Measurements from ENCODE around the gene RBMY1A1.
"Not testable (repeated sequence)": the region's sequence is repeated elsewhere in the genome, so short reads cannot be mapped to it uniquely, and the experiment has no call there.

Gene RBMY1A1

DNA sequence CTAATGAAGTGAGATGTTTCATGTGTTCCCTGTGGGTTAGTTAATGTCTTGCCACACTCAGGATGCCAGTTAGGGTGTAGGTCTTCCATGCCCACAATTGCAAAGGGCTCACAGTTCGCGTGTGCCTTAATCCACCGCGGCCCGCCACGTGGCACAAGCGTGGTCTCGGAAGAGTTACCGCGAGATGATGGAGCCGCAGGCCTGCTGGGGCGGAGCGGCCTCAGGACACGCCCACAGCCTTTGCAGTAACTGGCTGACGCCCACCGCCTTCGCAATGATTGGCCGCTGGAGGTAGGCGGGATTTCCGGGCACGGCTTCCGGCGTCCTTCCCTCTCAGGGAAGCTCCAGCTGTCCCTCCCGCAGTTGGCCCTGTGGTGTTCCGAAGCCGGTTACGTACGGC is at the start of gene RBMY1A1:
TSS of gene RBMY1A1 (plus strand) at position 301 of the 400 bp plus-strand sequence. CDS start 2,013 bp downstream, outside the sequence.
- H3K4me3 ChIP-seq (ENCODE audit: low read length); H3K36me3 ChIP-seq (ENCODE audit: insufficient read depth, low read depth, low read length); H3K9ac ChIP-seq (ENCODE audit: low read depth, low read length); H3K4me1 ChIP-seq (ENCODE audit: insufficient read depth, low read length); H3K27ac ChIP-seq (ENCODE audit: low read length); H3K27me3 ChIP-seq (ENCODE audit: insufficient read depth, low read length); H3K9me3 ChIP-seq (ENCODE audit: insufficient read depth, low read depth, low read length): not testable (repeated sequence)

DNA sequence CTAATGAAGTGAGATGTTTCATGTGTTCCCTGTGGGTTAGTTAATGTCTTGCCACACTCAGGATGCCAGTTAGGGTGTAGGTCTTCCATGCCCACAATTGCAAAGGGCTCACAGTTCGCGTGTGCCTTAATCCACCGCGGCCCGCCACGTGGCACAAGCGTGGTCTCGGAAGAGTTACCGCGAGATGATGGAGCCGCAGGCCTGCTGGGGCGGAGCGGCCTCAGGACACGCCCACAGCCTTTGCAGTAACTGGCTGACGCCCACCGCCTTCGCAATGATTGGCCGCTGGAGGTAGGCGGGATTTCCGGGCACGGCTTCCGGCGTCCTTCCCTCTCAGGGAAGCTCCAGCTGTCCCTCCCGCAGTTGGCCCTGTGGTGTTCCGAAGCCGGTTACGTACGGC is 23.6 kb upstream of the RBMY1A1 start, which contains the start of gene RBMY1B:
TSS of gene RBMY1B (plus strand) at position 301 of the 400 bp plus-strand sequence. CDS start 2,013 bp downstream, outside the sequence.
- H3K4me3 ChIP-seq (ENCODE audit: low read length); H3K27ac ChIP-seq (ENCODE audit: low read length); H3K36me3 ChIP-seq (ENCODE audit: insufficient read depth, low read depth, low read length); H3K9me3 ChIP-seq (ENCODE audit: insufficient read depth, low read depth, low read length); H3K9ac ChIP-seq (ENCODE audit: low read depth, low read length); H3K27me3 ChIP-seq (ENCODE audit: insufficient read depth, low read length); H3K4me1 ChIP-seq (ENCODE audit: insufficient read depth, low read length): not testable (repeated sequence)

DNA sequence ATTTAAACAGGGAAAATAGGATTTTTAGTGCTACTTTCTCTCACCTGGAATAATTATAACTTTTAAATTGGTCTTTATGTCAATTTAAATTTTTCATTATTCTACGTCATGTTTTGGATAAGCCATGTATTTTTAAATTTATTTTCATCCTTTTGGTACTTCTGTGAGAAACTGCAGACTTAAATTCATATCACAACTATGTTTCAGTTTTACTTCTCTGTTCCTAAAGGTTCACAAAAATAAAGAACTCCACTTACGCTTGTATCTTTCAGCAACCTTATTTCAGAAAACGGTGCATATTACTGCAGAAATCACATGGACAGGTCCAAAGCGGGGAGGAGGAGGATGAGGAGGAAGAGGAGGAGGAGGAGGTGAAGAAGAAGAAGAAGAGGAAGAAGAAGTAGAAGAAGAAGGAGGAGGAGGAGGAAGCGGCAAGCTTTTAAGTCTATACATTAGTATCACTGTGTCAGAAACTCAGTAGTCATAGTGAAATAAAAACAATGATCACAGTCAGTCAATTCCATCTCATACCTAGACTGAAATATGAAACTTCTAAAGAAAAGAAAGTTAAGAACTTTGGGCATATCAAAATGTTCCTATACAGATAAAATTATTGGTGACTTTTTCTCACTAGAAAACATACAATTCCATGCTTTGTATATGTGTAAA is 24.8 kb downstream of the RBMY1A1 start:
- not testable (repeated sequence) for H3K4me1 ChIP-seq (ENCODE audit: insufficient read depth, low read length); H3K36me3 ChIP-seq (ENCODE audit: insufficient read depth, low read depth, low read length); H3K4me3 ChIP-seq (ENCODE audit: low read length); H3K27me3 ChIP-seq (ENCODE audit: insufficient read depth, low read length); H3K9me3 ChIP-seq (ENCODE audit: insufficient read depth, low read depth, low read length); H3K9ac ChIP-seq (ENCODE audit: low read depth, low read length); H3K27ac ChIP-seq (ENCODE audit: low read length)

DNA sequence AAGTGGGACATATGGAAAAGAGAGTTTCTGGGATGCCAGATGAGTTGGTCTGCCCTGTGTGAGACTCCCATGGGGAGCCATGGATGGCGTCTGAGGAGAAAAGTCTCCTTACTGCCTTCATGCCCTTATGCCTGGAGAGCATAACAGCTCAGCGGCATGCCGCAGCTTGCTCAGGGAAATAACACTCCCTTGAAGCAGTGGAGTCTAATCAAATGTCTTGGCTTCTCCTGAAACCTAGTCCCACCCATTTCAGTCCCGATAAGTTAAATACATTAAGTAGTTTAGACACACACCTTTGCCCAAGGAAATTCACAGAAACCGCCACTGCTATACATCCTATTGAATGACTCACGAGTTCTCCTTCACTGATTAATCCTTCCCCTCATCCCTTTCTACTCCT is 50.8 kb downstream of the RBMY1A1 start:
- Histone ChIP-seq H3K9ac (ENCODE audit: low read depth, low read length) (no peak overlapping the region), H3K27me3 (ENCODE audit: insufficient read depth, low read length) (no peaks in the 10 kb centered on the region), H3K9me3 (ENCODE audit: insufficient read depth, low read depth, low read length) (no peaks in the 10 kb centered on the region), H3K36me3 (ENCODE audit: insufficient read depth, low read depth, low read length) (no peaks in the 10 kb centered on the region), H3K4me1 (ENCODE audit: insufficient read depth, low read length) (no peaks in the 10 kb centered on the region), H3K27ac (ENCODE audit: low read length) (no peak overlapping the region), H3K4me3 (ENCODE audit: low read length) (no peak overlapping the region)

DNA sequence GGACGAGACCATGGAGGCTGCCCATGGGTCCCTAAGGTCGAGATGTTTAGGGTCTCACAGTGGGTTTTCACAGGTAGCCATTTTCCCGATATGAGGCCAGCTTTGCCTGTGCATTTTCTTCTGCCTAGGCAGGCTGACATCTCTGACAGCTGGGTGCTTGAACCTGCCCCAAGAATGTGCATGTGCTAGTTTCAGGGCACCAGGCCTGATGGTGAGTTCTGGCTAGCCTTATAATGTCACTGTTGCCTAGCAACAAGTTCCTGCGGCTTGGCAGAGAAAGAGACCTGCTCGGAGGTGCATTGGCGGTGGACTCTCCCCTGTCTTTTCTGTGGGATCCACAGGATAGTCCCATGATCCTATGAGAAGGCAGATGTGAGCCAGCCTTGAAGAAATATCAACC is 51.8 kb downstream of the RBMY1A1 start:
- H3K36me3 ChIP-seq (ENCODE audit: insufficient read depth, low read depth, low read length); H3K9me3 ChIP-seq (ENCODE audit: insufficient read depth, low read depth, low read length); H3K27ac ChIP-seq (ENCODE audit: low read length); H3K4me3 ChIP-seq (ENCODE audit: low read length); H3K27me3 ChIP-seq (ENCODE audit: insufficient read depth, low read length); H3K9ac ChIP-seq (ENCODE audit: low read depth, low read length); H3K4me1 ChIP-seq (ENCODE audit: insufficient read depth, low read length): not testable (repeated sequence)

DNA sequence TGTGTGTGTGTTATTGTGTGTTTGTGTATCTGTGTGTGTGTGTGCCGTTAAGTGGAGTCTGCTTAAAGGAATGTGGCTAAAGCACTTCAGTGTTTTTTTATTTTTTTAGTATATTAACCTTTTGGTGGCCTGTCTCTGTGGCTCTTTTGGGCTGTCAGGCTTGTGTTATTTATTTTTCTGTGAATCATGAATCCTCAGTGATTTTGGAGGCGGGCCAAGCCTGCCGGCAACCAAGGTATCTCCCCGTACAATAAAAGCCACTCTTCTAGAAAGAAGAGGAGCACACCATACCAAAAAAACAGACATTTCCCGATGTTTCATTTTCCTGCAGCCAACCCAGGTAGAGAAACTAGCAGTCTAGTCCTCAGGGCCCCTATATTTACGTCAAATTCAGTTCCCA is 57.4 kb downstream of the RBMY1A1 start:
- Histone ChIP-seq H3K9me3 (ENCODE audit: insufficient read depth, low read depth, low read length) (no peaks in the 10 kb centered on the region), H3K27ac (ENCODE audit: low read length) (no peak overlapping the region), H3K4me3 (ENCODE audit: low read length) (no peak overlapping the region), H3K27me3 (ENCODE audit: insufficient read depth, low read length) (no peaks in the 10 kb centered on the region), H3K36me3 (ENCODE audit: insufficient read depth, low read depth, low read length) (no peaks in the 10 kb centered on the region), H3K9ac (ENCODE audit: low read depth, low read length) (no peak overlapping the region), H3K4me1 (ENCODE audit: insufficient read depth, low read length) (no peaks in the 10 kb centered on the region)

DNA sequence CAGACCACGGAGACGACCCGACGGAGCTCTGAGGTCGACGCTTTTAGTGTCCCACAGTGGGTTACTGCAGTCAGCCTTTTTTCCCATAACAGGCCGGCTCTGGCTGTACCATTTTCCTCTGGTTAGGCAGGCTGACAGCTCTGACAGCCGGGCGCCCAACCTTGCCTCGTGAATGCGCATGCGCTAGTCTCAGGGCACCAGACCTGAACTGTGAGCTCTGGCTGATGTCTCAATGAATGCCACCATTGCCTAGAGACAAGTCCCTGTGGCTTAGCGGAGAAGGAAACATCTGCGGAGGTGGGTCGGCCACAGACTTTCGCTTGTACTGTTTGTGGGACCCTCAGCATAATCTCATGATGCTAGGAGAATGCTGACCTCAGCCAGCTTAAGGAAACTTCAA is 61.6 kb downstream of the RBMY1A1 start:
- not testable (repeated sequence) for H3K27ac ChIP-seq (ENCODE audit: low read length); H3K27me3 ChIP-seq (ENCODE audit: insufficient read depth, low read length); H3K36me3 ChIP-seq (ENCODE audit: insufficient read depth, low read depth, low read length); H3K9me3 ChIP-seq (ENCODE audit: insufficient read depth, low read depth, low read length); H3K4me3 ChIP-seq (ENCODE audit: low read length); H3K9ac ChIP-seq (ENCODE audit: low read depth, low read length); H3K4me1 ChIP-seq (ENCODE audit: insufficient read depth, low read length)

Measured in iPS-20b (cell line).